ENCODE measurements around the gene GPM6B.

GRCh38 chrX:13778916-13779315 is 38.0 kb downstream of the GPM6B start:
- TF ChIP-seq CTCF (IDR thresholded peaks at IDR 0.05; ENCODE audit: low read depth, low read length, poor library complexity, severe bottlenecking) (no peak), EZH2phosphoT487 (IDR thresholded peaks at IDR 0.05; ENCODE audit: borderline replicate concordance, low read length) (no peak)
